GM19193 (cell line): ENCODE measurements around the gene SLC45A2.

Experiments
- POLR2A ChIP-seq: IDR thresholded peaks from 4 replicates; pipeline ENCODE4 v1.6.1; 2011; ENCODE audit not compliant: insufficient read depth, insufficient read length; ENCODE audit errors: extremely low read depth

Gene SLC45A2

DNA sequence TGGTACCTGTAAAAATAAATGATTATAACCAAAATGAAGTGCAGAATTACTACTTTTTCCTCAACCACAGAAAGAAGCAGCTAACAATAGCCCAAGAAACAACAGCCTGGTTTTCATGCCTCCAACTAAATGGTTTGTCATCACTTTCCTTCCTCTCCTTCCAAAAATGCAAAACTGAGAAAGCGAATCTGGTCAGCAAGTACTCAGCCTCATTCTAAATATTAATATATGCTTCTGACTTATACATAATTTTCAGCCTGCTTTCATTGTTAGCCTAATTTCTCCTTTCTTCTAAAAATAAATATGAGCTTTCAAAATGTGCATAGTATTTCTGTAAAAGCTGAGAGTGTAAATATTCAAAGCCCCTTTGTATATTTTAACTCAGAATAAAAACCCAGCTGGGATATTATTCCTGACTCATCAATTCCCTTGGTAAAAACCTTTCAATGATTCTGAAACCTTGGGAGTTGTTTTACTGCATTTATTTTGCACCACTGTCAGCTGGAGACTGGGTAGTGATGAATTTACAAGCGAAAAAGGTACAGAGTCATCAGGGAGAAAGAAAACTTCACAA is 26.8 kb downstream of the SLC45A2 start:
- no peak for TF ChIP-seq POLR2A

- no peak for TF ChIP-seq POLR2A
These were observed 39.9 kb downstream of the SLC45A2 start for GRCh38 chr5:33944543-33945132.

DNA sequence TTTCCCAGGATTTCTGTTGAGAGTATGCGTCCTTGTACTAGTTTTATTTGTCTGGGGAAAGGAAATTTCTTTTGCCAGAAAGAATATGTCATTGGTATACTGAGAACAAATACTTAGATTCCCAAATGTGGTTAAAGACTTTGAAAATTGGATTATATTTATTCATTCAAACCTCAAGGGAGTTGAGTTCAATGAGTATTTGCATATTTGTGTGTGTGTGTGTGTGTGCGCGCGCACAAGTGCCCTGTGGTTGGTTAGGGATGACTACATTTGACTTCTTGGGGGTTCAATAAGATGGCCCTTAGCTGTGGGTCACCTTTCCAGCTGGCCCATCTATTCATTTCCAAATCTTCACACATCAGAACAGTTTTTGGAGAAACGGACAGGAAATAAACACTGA is 43.4 kb downstream of the SLC45A2 start:
- no peak for TF ChIP-seq POLR2A

DNA sequence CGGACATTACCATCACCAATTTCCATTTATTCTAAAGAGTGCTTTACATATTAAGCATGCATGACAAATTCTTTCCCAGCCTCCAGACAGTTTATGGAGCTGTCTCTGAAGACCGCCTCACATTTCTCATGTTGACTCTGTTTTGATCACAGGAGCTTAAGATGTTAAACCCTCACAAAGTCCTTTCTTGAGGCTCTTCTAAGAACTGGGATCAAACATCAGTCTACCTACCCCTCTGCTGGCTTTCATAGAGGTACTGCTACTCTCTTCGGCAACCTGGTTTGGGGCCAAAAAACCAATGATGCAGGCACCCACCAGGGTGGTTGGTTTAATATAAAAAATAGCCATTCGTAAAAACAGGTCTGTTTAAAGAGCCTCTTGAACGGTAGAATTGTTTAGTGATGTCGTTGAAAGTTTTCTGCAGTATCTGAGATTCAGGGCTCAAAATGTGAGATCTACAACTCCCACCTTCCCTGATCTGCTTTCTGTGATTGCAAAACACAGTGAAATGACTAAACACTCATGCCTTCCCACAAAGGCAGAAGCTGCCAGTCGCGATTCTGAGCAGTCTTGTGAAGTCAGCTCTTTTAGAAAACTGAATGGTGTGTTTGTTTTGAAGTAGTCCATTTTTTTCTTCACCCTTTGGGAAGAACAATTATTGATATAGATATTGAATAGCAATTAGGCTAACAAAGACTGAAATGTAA is 44.8 kb downstream of the SLC45A2 start:
- TF ChIP-seq POLR2A = no peak

- TF ChIP-seq POLR2A = no peak
These were observed 45.6 kb downstream of the SLC45A2 start for GRCh38 chr5:33938881-33939280.

DNA sequence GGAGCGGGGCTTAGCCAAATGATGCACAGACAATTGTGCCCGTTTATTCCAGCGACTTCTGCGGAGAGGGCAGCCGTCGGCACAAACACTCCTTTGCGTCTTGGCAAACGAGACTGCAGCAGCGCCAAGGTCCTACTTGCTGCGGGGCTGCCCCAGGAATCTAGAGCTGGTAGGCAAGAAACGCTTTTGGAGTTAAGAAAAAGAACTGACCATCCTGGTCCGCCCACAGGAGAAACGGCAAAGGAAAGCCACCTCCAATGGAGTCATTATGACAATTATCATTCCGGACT is 46.0 kb downstream of the SLC45A2 start:
- TF ChIP-seq POLR2A = no peak

- no peak for TF ChIP-seq POLR2A
These were observed 46.6 kb downstream of the SLC45A2 start for GRCh38 chr5:33937707-33938506.

GRCh38 chr5:33937017-33937706 is 47.3 kb downstream of the SLC45A2 start:
- TF ChIP-seq POLR2A = no peak

GRCh38 chr5:33936381-33937016 is 48.0 kb downstream of the SLC45A2 start, which contains the start of gene RXFP3:
RXFP3 (plus strand) TSS chr5:33936386; CDS start chr5:33936741, 355 bp downstream.
- no peak for TF ChIP-seq POLR2A

- no peak for TF ChIP-seq POLR2A
These were observed 48.5 kb downstream of the SLC45A2 start for GRCh38 chr5:33936004-33936380.

DNA sequence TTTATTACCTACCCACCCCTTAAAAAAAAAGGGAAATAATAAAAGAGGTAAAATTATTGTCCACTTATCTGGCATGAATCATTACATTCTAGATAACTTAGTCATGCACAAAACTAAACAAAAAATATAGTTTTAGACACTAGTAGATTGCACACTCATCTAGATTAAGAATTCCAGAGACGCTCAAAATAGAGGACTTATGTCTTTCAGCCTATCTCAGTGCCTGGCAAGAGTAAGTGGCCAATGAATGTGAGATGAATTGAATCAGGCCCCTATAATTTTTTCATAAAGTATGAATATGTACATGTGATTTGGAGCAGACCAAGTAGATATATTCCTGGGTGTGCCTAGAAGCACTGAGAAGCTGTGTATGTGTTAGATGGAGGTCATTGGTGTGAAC is 50.3 kb downstream of the SLC45A2 start:
- TF ChIP-seq POLR2A = no peak

- no peak for TF ChIP-seq POLR2A
These were observed 50.7 kb downstream of the SLC45A2 start for GRCh38 chr5:33933723-33934169.

- no peak for TF ChIP-seq POLR2A
These were observed 53.4 kb downstream of the SLC45A2 start for GRCh38 chr5:33931136-33931535.

- no peak for TF ChIP-seq POLR2A
These were observed 54.4 kb downstream of the SLC45A2 start for GRCh38 chr5:33929925-33930690.
